GM21360 (cell line): ENCODE data around the gene MYZAP.

Source experiments
- ATAC-seq: cut with Tn5 transposase; IDR thresholded peaks from one replicate; pipeline ENCODE4 v1.9.1; 2021; ENCODE audit warnings: mild to moderate bottlenecking, moderate library complexity; ENCODE audit not compliant: unreplicated experiment

The MYZAP gene

DNA sequence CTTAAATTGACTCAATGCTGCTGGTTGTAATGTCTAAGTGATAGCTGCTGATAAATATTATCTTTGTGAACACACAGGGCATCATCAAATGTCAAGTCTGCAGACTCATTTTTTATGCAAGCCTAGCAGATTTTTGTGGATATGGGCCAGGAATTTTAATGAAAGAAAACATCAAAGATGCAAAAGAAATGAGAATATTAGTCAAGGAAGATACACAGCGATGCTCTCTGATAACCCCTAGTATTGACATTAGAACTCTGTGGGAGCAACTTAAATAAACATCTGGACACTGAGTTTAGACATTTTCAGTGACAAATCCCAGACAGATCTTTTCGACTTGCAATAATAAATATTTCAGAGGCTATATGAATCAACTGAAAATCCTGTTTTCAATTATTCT lies 143.2 kb downstream of the MYZAP start:
- no peak for ATAC-seq
